HG02588 (cell line): Measurements from ENCODE around the gene PITPNC1.
"Not testable (repeated sequence)": the region's sequence is repeated elsewhere in the genome, so short reads cannot be mapped to it uniquely, and the experiment has no call there.

Source experiments
- ATAC-seq: cut with Tn5 transposase; IDR thresholded peaks from one replicate; pipeline ENCODE4 v1.9.1; 2021; ENCODE audit warnings: mild to moderate bottlenecking, moderate library complexity; ENCODE audit not compliant: unreplicated experiment

PITPNC1 gene

DNA sequence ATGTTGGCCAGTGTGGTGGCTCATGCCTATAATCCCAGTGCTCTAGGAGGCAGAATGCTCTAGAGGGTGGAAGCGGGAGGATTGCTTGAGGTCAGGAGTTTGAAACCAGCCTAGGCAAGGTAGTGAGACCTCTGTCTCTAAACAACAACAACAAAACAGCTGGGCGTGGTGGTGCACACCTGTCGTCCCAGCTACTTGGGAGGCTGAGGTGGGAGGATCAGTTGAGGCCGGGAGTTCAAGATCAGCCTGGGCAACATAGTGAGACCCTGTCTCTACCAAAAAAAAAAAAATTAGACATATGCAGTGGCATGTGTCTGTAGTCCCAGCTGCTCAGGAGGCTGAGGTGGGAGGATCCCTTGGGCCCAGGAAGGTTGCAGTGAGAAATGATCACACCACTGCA, 53.4 kb downstream of the PITPNC1 start:
- ATAC-seq = not testable (repeated sequence)

DNA sequence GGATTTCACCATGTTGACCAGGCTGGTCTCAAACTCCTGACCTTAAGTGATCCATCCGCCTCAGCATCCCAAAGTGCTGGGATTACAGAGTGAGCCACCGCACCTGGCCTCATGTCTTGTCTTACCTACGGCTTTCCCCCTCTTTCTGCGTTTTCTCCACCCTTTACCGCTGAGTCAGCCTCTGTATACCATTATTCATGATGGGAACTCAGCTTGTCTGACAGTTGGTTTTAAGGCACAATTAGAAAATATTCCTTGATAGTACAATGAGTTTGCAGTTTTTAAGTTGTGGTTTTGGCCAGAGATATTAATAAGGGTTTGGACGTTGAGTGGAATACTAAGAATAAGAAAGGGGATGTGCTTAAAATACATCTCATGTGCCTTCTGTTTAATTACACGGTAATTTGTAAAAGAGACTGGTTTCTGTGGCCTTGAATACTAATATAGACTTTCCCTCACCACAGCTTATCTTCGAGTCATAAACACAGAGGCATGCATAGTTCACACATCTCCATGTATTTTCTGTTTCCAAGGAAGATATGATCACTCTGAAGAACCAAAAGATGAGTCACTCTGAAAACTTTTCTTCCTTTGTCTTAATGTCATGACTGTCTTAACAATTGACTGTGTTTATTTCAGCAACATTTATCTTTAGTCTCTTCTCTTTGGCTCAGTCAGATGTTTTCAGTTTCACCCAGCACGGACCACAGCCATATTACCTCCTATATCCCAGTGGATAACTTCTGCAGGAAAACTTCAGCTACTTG, 54.4 kb downstream of the PITPNC1 start:
- no peak for ATAC-seq

GRCh38 chr17:67433248-67433924, 56.3 kb downstream of the PITPNC1 start:
- ATAC-seq = no peak

- ATAC-seq = no peak
Observed at GRCh38 chr17:67434061-67434525, 57.0 kb downstream of the PITPNC1 start.

DNA sequence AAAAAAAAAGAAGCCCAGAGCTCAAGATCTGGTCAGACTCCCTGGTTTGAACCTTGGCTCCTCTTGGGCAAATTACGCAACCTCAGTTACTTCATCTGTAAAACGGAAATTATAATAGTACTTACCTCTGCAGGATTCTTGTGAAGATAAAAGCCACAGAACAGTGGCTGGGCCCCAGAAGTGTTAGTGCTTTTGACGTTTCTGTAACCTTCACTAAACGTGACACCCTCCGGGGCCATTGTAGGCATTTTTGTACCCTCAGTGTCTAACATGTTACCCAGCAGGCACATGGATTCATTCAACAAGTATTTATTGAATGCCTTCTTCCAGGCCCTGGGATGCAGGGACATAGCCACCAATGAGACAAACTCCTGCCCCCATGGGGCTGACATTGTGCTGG, 58.0 kb downstream of the PITPNC1 start:
- no peak for ATAC-seq

DNA sequence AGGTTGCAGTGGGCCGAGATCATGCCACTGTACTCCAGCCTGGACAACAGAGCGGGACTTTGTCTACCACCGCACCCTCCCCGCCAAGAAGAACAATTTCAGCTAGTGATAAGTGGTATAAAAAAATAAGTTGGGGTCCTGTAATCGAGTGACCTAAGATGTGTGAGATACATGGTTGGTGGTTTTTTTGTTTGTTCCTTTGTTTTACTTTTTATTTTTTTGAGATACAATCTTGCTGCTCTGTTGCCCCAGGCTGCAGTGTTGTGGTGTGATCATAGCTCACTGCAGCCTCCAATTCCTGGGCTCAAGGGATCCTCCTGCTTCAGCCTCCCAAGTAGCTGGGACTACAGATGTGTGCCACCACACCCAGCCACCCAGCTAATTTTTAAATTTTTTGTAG, 58.7 kb downstream of the PITPNC1 start:
- no peak for ATAC-seq

GRCh38 chr17:67436233-67436632, 59.2 kb downstream of the PITPNC1 start:
- no peak for ATAC-seq

- no peak for ATAC-seq
Observed at GRCh38 chr17:67438667-67439066, 61.6 kb downstream of the PITPNC1 start.

DNA sequence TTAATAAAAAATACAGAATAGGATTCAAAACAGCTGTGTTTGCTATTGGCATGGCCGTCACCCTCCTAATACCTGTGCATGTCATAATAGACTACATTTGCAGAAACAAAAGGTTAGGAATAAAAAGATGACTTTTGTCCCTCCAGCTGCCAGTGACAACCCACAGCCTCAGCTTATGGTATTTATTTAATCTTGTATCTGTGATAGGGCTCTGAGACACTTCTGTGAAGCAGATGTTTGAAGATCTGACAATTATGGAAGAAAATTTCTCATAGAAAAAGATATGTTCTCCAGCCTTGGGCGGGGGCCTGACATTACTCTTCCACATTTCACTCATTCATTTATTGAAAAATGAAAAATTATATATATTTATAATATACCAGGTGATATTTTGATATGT, 62.2 kb downstream of the PITPNC1 start:
- no peak for ATAC-seq

GRCh38 chr17:67440277-67441051, 63.4 kb downstream of the PITPNC1 start:
- ATAC-seq = no peak

DNA sequence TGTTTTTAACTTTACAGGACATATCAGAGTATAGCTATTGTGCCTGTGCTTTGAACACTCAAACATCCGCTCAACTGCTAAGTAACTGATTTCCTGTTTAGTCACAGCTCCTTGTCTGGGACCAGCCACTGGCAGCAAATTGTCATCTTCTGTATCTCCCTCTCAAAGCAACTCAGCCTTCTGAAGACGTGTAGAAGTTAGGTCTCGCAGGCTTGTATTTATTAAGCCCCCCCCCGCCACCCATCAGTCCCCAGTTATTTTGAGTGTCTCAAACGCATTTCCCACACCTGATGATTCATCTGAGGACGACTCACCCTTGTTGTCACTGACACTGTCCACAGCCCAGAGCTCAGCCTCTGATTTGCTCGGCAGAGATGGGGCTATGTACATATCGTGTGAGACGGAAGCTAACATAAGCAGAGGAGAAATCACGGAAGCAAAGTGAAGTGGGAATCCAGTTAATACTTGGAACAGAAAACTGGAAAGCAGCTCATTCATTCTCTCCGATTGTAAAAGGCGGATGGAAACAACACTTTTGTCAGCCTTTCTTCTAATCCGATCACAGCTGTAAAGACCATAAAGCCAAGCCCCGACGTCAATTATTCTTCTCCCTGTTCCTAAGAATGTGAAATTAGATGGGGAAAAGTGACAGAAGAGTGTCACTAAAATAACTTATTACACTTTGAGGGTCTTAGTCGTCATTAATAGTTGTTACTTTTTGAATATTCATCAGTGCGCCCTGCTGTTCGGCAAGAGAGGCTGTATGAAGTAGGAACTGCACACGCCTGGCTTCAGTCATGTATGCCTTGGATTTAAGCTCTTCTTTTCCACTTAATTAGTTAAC, 64.2 kb downstream of the PITPNC1 start:
- no peak for ATAC-seq

GRCh38 chr17:67441896-67442219, 64.8 kb downstream of the PITPNC1 start:
- no peak for ATAC-seq

GRCh38 chr17:67442787-67443624, 65.9 kb downstream of the PITPNC1 start:
- ATAC-seq = no peak

DNA sequence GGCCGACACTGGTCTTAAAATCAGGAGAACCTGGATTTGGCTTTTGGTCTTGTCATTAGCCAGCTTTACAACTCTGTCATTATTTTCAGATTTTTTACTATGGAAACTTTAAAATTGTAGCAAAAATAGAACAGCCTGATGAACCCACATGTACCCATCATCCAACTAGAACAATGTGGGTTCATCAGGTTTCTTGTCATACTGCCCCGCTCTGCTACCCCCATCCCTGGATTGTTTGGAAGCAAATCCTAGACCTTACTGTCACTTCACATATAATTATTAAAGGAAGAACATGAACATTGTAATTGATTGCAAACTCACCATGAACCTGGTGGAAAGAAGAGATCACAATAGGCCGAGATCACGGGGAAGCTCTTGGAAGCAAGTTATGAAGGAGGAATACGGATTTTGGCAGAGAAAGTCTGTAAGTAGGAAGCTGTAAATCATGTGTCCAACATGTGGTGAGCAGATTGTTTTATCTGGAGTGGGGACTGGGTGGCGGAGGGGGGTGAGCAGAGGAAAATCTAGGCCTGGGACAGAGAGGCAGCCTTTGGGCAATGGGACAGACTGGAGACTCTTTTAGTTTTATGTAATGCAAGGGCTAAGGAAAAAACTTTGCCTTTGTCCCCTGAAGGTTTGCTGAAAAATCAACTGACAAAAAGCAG, 67.0 kb downstream of the PITPNC1 start:
- ATAC-seq = no peak

GRCh38 chr17:67448449-67448848, 71.4 kb downstream of the PITPNC1 start:
- ATAC-seq = no peak

GRCh38 chr17:67449065-67449464, 72.0 kb downstream of the PITPNC1 start:
- no peak for ATAC-seq

GRCh38 chr17:67449845-67450755, 73.0 kb downstream of the PITPNC1 start:
- no peak for ATAC-seq
